Adipocyte (in vitro differentiated cells): ENCODE results near the gene KLK2.

ENCODE experiments used
- DNase-seq: peaks from one replicate; pipeline ENCODE4 v3.0.0-alpha.2; 2015; ENCODE audit warnings: low read depth
- H3K27me3 ChIP-seq: replicated peaks from 2 replicates; pipeline ENCODE4 v1.7.0; 2013; ENCODE audit warnings: mild to moderate bottlenecking, low read length, moderate library complexity; ENCODE audit not compliant: control insufficient read depth, insufficient read depth
- H3K36me3 ChIP-seq: 2 replicates; pipeline ENCODE4 v1.7.0; 2013; ENCODE audit warnings: low read length, mild to moderate bottlenecking, moderate library complexity; ENCODE audit not compliant: control insufficient read depth, insufficient read depth, severe bottlenecking
- H3K4me1 ChIP-seq: 2 replicates; pipeline ENCODE4 v1.7.0; 2013; ENCODE audit warnings: mild to moderate bottlenecking, low read length, moderate library complexity; ENCODE audit not compliant: control insufficient read depth, insufficient read depth
- H3K4me3 ChIP-seq: 2 replicates; pipeline ENCODE4 v1.7.0; 2013; ENCODE audit warnings: mild to moderate bottlenecking, low read length, moderate library complexity
- H3K9ac ChIP-seq: 2 replicates; pipeline ENCODE4 v1.7.0; 2013; ENCODE audit warnings: mild to moderate bottlenecking, low read length, moderate library complexity
- H3K9me3 ChIP-seq: 2 replicates; pipeline ENCODE4 v1.7.0; 2013; ENCODE audit warnings: mild to moderate bottlenecking, low read length, moderate library complexity; ENCODE audit not compliant: control insufficient read depth

Gene KLK2

DNA sequence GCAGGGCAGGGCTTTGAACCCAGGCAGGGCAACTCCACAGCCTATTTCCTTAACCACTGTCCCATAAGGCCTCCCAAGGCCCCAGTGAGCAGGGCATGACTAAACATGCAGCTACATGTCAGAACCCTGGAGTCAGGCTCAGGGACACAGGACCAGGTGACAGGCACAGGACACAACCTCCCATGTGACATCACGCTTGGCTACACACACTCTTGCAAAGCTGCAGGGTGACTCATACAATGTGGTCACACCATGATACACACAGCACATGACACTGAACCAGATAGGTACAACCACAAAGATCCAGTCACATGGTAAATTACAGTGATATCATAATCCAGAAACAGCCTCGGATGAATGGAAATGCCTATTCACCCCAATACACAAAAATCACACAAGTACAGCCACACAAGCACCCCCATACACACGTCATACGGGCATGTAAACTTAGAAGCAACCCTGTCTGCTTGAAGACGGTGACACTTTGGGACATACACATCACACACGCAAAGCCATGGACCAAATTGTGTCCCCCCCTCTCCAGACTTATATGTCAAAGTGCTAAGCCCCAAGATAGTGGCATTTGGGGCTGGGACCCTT is 23.5 kb downstream of the KLK2 start:
- Histone ChIP-seq H3K27me3 (peaks cover 15% of the 10 kb centered on the region), H3K9me3 (no peaks in the 10 kb centered on the region), H3K4me1 (no peaks in the 10 kb centered on the region), H3K36me3 (no peaks in the 10 kb centered on the region), H3K4me3 (no peak overlapping the region), H3K9ac (no peak overlapping the region)
- no peak for DNase-seq

- no peaks in the 10 kb centered on the region for H3K4me1 ChIP-seq
- no peak overlapping the region for H3K9ac ChIP-seq
- no peaks in the 10 kb centered on the region for H3K36me3 ChIP-seq
These were observed 24.0 kb downstream of the KLK2 start for GRCh38 chr19:50897191-50897607.

DNA sequence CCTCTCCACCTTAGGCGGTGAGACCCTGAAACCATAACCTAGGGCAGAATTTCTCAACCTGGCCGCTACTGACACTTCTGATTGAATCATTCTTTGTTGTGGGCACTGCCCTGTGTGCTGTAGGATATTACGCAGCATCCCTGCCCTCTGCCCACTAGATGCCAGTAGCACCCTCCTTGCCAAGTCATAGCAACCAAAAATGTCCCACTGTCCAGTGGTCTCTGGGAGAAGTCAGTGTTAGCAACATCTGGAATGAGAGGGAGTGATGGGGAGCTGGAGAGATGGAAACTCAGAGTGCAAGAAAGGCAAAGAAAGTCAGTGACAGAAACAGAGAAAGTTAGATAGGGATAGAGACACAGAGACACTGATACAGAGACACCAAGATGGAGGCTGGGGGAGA is 24.4 kb downstream of the KLK2 start:
- no peaks in the 10 kb centered on the region for H3K36me3 ChIP-seq
- H3K9ac ChIP-seq, result no peak overlapping the region
- no peak overlapping the region for H3K4me3 ChIP-seq

More at GRCh38 chr19:50897191-50897607, 24.0 kb downstream of the KLK2 start:
- H3K4me3 ChIP-seq, result no peak overlapping the region
- peaks cover 15% of the 10 kb centered on the region for H3K27me3 ChIP-seq
- no peaks in the 10 kb centered on the region for H3K9me3 ChIP-seq
- DNase-seq, result no peak

DNA sequence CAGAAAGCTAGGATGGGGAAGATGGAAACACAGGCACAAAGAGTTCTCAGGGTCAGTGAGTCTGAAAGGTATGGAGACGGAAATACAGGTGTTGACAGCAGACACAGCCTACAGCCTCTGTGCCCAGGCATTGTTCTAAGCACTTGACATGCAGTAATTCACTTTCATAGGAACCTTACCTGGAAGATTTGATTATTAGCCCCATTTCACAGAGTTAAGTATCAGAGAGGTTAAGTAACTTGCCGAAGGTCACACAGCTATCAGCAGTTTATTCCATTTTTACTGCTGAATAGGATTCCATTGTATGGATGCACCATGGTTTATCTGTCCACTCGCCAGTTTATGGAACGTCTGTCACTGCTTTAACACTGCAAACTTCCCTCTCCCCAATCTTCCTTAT is 24.8 kb downstream of the KLK2 start:
- H3K4me1 ChIP-seq, result no peaks in the 10 kb centered on the region
- H3K9ac ChIP-seq, result no peak overlapping the region
- H3K4me3 ChIP-seq, result no peak overlapping the region
- no peaks in the 10 kb centered on the region for H3K9me3 ChIP-seq
- H3K36me3 ChIP-seq, result no peaks in the 10 kb centered on the region
- no peak for DNase-seq
- peaks cover 15% of the 10 kb centered on the region for H3K27me3 ChIP-seq

More for the DNA sequence above, 24.4 kb downstream of the KLK2 start:
- H3K27me3 ChIP-seq, result peaks cover 15% of the 10 kb centered on the region
- no peak for DNase-seq
- H3K4me1 ChIP-seq, result no peaks in the 10 kb centered on the region
- H3K9me3 ChIP-seq, result no peaks in the 10 kb centered on the region

DNA sequence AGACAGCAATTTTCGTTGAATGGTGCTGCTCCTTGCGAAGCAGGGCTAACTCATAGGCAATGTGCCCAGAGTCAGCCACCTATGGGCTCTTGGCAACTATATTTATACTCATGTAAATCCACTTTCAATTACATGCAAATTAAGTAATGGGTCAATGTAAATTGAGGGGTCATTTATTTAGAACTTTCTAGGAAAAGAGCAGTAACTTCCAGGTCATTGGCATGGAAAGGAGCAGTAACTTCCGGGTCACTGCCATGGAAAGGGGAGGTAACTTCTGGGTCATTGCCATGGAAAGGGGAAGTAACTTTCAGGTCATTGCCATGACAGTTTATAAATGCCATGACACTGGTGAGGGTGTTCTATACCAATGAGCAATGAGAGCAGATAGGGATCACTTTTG is 26.3 kb downstream of the KLK2 start:
- no peaks in the 10 kb centered on the region for H3K9me3 ChIP-seq
- DNase-seq, result no peak
- no peaks in the 10 kb centered on the region for H3K4me1 ChIP-seq
- no peaks in the 10 kb centered on the region for H3K36me3 ChIP-seq
- no peak overlapping the region for H3K9ac ChIP-seq
- peaks cover 15% of the 10 kb centered on the region for H3K27me3 ChIP-seq
- no peak overlapping the region for H3K4me3 ChIP-seq

- H3K4me3 ChIP-seq, result no peak overlapping the region
- H3K9me3 ChIP-seq, result no peaks in the 10 kb centered on the region
- no peak for DNase-seq
- H3K36me3 ChIP-seq, result no peaks in the 10 kb centered on the region
- peaks cover 25% of the 10 kb centered on the region for H3K27me3 ChIP-seq
- no peaks in the 10 kb centered on the region for H3K4me1 ChIP-seq
- H3K9ac ChIP-seq, result no peak overlapping the region
These were observed 29.4 kb downstream of the KLK2 start for GRCh38 chr19:50902640-50903039.

DNA sequence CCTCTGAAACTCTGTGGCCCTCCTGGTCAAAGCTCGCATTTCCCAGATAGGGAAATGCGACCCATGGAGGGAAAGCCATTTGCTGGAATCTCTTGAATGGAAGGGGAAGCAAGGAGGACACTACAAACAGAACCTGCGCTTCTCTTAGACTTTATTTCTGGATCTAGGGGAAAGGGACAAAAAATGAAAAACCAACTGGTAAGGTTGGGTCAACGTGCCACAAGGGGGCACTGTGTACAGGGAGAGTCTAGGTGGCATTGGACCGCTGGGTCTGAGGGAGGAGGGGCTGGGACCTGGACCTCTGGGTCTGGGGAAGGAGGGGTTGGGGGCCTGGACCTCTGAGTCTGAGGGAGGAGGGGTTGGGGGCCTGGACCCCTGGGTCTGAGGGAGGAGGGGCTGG is 33.0 kb downstream of the KLK2 start:
- no peak overlapping the region for H3K9ac ChIP-seq
- H3K36me3 ChIP-seq, result no peaks in the 10 kb centered on the region
- H3K9me3 ChIP-seq, result no peaks in the 10 kb centered on the region
- no peaks in the 10 kb centered on the region for H3K4me1 ChIP-seq
- H3K27me3 ChIP-seq, result peaks cover 40% of the 10 kb centered on the region
- H3K4me3 ChIP-seq, result no peak overlapping the region
- peak; percentile 20 for DNase-seq

GRCh38 chr19:50908336-50908735 is 35.1 kb downstream of the KLK2 start:
- DNase-seq, result no peak
- Histone ChIP-seq H3K4me3 (no peak overlapping the region), H3K9ac (no peak overlapping the region), H3K9me3 (no peaks in the 10 kb centered on the region), H3K27me3 (peaks cover 58% of the 10 kb centered on the region), H3K4me1 (no peaks in the 10 kb centered on the region), H3K36me3 (no peaks in the 10 kb centered on the region)

- Histone ChIP-seq H3K4me3 (no peak overlapping the region), H3K9me3 (no peaks in the 10 kb centered on the region), H3K36me3 (no peaks in the 10 kb centered on the region), H3K27me3 (peaks cover 60% of the 10 kb centered on the region), H3K4me1 (no peaks in the 10 kb centered on the region), H3K9ac (no peak overlapping the region)
- no peak for DNase-seq
These were observed 36.2 kb downstream of the KLK2 start for GRCh38 chr19:50909240-50910070.

DNA sequence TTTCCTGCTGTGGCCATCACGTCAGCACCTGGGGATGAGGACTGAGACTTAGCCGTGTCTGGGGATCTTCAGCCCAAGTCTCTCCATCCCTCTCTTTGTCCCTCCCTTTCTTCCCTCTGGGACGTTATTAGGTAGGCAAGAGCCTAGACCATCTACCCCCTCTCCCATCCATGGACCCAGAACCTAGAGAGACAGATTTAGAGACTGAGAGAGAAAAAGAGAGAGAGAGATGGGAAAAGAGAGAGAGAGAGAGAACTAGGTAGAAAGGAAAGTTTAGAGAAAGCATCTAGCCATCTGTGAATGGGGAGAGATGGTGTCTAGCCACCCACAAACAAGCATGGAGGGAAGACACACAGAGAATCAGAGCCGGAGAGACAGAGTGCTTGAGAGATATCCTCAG is 37.5 kb downstream of the KLK2 start:
- no peak for DNase-seq
- Histone ChIP-seq H3K9me3 (no peaks in the 10 kb centered on the region), H3K27me3 (peaks cover 69% of the 10 kb centered on the region), H3K4me3 (no peak overlapping the region), H3K36me3 (no peaks in the 10 kb centered on the region), H3K4me1 (no peaks in the 10 kb centered on the region), H3K9ac (no peak overlapping the region)

- Histone ChIP-seq H3K9me3 (no peaks in the 10 kb centered on the region), H3K27me3 (peaks cover 65% of the 10 kb centered on the region)
These were observed 38.2 kb downstream of the KLK2 start, which contains the start of gene KLK4 for GRCh38 chr19:50911206-50912101. Gene KLK4, minus strand, starts transcription at chr19:50911395. Its CDS starts 657 bp downstream, at chr19:50910738.

More at GRCh38 chr19:50911206-50912101, 38.2 kb downstream of the KLK2 start, which contains the start of gene KLK4:
- Histone ChIP-seq H3K4me3 (no peak within 1 kb of the TSS), H3K9ac (no peak within 1 kb of the TSS), H3K36me3 (no peaks in the 10 kb centered on the region), H3K4me1 (no peaks in the 10 kb centered on the region)
- DNase-seq, result no peak
